ENCODE results near the gene MARVELD2. TPM values are rescaled to one million over a fixed set of nuclear protein-coding genes. Genes with fewer than 3 reads are reported as not detected.
A peak's percentile ranks its signal among the peaks of the same experiment; 100 is the strongest.

Gene MARVELD2
- total RNA-seq, 4 donors from 2014 or later, result 12.4 to 24.5 (median 18.2) TPM

GRCh38 chr5:69484891-69485290 lies 70.0 kb downstream of the MARVELD2 start:
- H3K27me3 ChIP-seq, result peaks cover 0 to 23% (median 0%) of the 10 kb centered on the region in 4 donors
- 76 to 80% methylated on average over 7 of the region's 7 CpGs for WGBS, 2 donors
- intact Hi-C loops (cut with DNase I), result no loop called here
- H3K4me1 ChIP-seq, result peaks cover 0 to 13% (median 0%) of the 10 kb centered on the region in 3 donors
- DNase-seq, result no peak
- no peak overlapping the region for H3K27ac ChIP-seq
- no peak overlapping the region for H3K4me3 ChIP-seq
- no peaks in the 10 kb centered on the region for H3K9me3 ChIP-seq
- TF ChIP-seq POLR2A (IDR thresholded peaks at IDR 0.05), result no peak
- TF ChIP-seq CTCF (IDR thresholded peaks at IDR 0.05), result no peak
- no peaks in the 10 kb centered on the region for H3K36me3 ChIP-seq

DNA sequence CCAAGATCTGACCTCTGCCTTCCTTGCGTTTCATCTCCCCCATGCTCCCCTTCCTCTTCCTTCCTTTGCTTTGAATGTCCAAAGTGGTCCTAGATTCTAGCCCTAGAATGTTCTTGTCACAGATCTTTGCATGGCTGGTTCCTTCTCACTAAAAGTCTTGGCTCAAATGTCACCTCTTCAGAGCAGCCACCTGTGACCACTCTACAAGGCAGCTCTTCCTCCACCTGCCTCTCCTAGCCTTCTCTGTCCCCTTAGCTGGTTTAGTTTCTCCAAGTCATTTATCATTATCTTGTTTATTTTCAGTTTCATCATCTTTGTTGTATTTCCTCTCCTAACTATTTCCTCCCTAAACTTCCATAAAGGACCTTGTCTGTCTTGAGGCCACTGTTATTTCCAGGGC lies 70.6 kb downstream of the MARVELD2 start:
- Histone ChIP-seq H3K4me1 (peaks cover 0 to 13% (median 0%) of the 10 kb centered on the region in 3 donors), H3K27ac (no peak overlapping the region), H3K27me3 (peaks cover 0 to 25% (median 0%) of the 10 kb centered on the region in 4 donors), H3K4me3 (no peak overlapping the region), H3K9me3 (no peaks in the 10 kb centered on the region), H3K36me3 (no peaks in the 10 kb centered on the region)
- no peak for DNase-seq
- intact Hi-C loops (cut with DNase I), result no loop called here
- no peak for TF ChIP-seq CTCF (IDR thresholded peaks at IDR 0.05)
- 78 to 84% methylated on average over 1 of the region's 1 CpG for WGBS, 2 donors

DNA sequence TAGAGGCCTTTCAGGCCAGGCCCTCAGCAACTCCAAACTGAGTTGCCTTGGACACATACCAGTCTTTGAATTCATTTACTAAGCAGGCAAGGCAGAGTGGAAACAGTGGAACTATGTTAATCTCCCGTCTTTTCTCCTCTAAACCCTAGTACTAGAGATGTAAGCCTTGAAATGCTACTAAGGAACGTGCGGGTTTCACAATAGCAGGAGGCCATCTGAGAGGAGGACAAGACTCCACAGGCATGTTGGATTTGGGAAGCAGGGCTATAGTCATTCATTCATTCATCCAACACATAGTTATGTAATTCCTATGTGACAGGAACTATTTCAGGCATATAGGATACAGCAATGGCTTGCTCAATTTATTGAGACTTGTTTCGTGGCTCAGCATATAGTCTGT lies 74.3 kb downstream of the MARVELD2 start:
- H3K27ac ChIP-seq, result peak overlapping the region in 1 of 4 donors; percentile 21
- no peaks in the 10 kb centered on the region for H3K36me3 ChIP-seq
- TF ChIP-seq POLR2A (IDR thresholded peaks at IDR 0.05), result no peak
- no peak for TF ChIP-seq CTCF (IDR thresholded peaks at IDR 0.05)
- H3K27me3 ChIP-seq, result peaks cover 0 to 60% (median 0%) of the 10 kb centered on the region in 4 donors
- no peak overlapping the region for H3K4me3 ChIP-seq
- WGBS, 2 donors, result 48 to 49% methylated on average over 4 of the region's 4 CpGs
- intact Hi-C loops (cut with DNase I), result no loop called here
- DNase-seq, result no peak
- peaks cover 8 to 45% (median 14%) of the 10 kb centered on the region in 3 donors for H3K4me1 ChIP-seq
- no peaks in the 10 kb centered on the region for H3K9me3 ChIP-seq

DNA sequence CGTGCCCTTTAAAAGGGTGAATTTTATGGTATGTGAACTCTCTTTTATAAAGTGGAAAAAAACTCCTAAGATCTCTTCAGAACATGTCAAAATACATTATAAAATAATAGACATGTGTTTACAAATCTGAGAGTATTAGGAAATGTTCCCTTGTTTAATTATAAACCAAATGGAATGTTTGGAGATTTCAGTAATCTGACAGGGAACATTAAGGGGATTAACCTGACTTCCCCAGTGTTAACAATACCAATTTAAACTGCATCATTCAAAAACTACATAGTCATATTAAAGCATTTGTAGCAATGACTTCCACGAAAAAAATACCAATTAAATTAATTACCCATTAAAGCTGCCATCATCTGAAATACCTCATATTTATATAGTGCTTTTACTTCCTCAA lies 76.1 kb downstream of the MARVELD2 start:
- intact Hi-C loops (cut with DNase I), result no loop called here
- Histone ChIP-seq H3K4me3 (no peak overlapping the region), H3K9me3 (no peaks in the 10 kb centered on the region), H3K4me1 (peaks cover 8 to 55% (median 14%) of the 10 kb centered on the region in 3 donors), H3K27me3 (peaks cover 0 to 64% (median 0%) of the 10 kb centered on the region in 4 donors), H3K36me3 (no peaks in the 10 kb centered on the region), H3K27ac (no peak overlapping the region)
- TF ChIP-seq POLR2A (IDR thresholded peaks at IDR 0.05) (no peak), CTCF (IDR thresholded peaks at IDR 0.05) (no peak)
- 46 to 52% methylated on average over 2 of the region's 2 CpGs for WGBS, 2 donors
- no peak for DNase-seq

GRCh38 chr5:69491838-69492390 lies 77.0 kb downstream of the MARVELD2 start:
- intact Hi-C loops (cut with DNase I), result no loop called here
- Histone ChIP-seq H3K4me3 (peak overlapping the region; percentile 71 to 82 (median 75)), H3K27ac (peak overlapping the region; percentile 79 to 89 (median 87)), H3K4me1 (peaks cover 8 to 55% (median 14%) of the 10 kb centered on the region in 3 donors), H3K36me3 (no peaks in the 10 kb centered on the region), H3K27me3 (peaks cover 0 to 68% (median 0%) of the 10 kb centered on the region in 4 donors), H3K9me3 (no peaks in the 10 kb centered on the region)
- WGBS, 2 donors, result 16 to 18% methylated on average over 8 to 9 of the region's 17 CpGs
- no peak for TF ChIP-seq CTCF (IDR thresholded peaks at IDR 0.05)
- no peak for DNase-seq

Data from esophagus squamous epithelium (tissue), 5 donors.